GM08714 (cell line): ENCODE measurements around the gene MED15.
"Not testable (repeated sequence)": the region's sequence is repeated elsewhere in the genome, so short reads cannot be mapped to it uniquely, and the experiment has no call there.

Experiments used
- H3K4me3 ChIP-seq: fragments of 200-500 bp; sonication (Bioruptor generic); 2 replicates; pipeline ENCODE4 v1.5.1; 2014; ENCODE audit warnings: mild to moderate bottlenecking, low read length, inconsistent platforms
- ZNF274 ChIP-seq: IDR thresholded peaks from 2 replicates; pipeline ENCODE4 v1.6.1; 2012; ENCODE audit warnings: mild to moderate bottlenecking, low read depth, low read length

MED15 gene

DNA sequence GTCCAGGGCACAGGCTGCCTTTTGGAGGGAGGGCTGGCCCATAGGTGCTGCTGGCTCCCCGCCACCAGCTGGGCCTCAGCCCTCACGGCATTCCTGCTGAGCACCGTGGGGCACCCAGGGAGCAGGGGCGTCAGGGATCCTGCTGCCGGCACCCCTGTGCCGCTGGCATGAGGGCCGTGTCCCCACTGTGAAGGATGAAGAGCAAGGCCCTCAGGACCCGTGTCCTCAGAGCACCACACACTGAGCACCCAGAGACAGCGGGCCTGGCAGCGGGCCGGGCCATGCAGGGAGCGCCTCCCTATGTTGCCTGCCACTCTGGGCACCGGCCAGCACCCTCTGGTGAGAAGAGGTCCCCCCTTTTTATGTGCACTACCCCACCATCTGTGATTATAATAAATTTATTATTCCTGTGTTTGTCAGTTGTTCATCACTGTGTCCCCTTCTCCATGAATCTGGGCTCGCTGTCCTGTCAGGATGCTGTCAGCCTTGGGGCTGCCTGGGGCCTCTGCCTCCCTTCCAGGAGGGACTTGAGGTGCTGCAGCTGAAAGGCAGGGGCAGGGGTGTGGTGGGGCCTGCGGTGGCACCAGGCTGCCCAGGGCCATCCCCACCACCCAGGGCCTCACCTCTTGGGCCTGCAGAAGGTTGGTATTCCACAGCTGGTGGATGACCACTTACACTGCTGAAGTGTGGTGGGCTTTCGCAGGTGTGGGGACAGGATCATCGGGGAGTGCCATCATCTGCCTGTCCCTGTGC, 80.0 kb downstream of the MED15 start:
- no peak overlapping the region for H3K4me3 ChIP-seq
- TF ChIP-seq ZNF274 = no peak

DNA sequence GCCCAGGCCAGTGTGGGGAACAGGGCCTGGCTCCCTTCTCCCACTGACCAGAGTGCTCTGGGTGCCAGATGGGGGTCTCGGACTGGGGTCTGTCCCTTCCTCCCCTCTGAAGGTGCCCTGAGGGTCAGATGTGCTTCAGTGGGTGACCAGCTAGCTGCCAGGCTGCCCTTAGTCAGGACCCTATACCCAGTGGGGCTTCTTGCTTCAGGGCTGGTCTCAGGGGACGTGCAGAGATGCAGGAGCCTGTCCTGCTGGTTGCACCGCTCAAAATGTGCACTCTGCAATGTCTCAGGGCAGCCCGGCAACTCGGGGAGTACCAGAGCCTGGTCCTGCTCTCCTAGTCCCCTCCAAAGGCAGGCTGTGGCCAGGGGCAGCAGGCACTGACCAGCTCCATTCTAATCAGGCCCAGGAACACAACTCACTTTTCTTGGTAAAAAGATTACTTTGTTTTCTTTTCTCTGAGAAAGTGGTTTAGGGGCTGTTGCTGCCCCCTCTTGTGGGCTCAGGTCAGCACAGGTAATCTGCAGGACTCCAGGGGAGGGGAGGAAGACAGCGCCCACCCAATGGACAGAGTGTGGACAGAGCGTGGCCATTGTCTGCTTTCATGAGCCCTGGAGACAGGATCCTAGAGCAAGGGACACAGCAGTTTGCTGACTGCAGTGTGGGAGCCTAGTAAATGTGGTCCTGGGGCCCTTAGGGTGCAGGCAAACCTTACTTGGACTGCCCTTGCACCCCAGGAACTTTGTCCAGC, 80.9 kb downstream of the MED15 start:
- H3K4me3 ChIP-seq = no peak overlapping the region
- TF ChIP-seq ZNF274 = no peak

DNA sequence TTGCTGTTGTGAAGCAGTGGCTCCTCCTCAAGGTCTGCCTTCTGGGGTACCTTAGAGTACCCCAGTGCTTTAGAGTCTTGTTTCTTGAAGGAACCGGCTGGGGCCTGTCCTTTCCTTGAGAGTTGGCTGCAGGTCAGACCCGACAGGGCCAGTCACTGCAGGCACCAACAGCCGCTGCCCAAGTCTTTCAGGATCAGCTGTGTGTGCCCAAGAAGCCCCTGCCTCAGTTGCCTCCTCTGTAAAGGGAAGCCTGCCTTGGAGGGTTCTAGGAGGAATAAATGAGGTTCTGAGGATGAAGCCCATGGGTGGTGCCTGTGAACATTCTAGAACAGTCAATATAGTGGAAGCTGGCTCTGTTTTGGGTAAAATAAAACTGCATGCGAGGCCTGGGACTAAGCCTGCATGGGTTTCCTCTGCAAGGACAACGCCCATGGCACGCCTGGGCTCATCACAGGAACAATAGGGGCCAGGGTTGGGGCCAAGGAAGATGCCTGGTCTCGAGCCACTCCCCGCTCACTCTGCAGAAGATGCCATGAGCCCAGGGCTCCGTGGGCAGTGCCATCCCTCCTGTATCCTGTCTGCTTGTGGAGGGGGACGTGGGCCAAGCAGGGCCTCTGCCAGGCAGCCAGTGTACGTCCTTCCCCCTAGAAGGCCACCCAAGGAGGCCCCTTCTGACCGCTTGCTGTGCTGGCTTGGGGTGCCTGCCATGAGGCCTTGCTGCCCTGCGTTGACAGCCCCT, 81.6 kb downstream of the MED15 start:
- TF ChIP-seq ZNF274 = no peak

DNA sequence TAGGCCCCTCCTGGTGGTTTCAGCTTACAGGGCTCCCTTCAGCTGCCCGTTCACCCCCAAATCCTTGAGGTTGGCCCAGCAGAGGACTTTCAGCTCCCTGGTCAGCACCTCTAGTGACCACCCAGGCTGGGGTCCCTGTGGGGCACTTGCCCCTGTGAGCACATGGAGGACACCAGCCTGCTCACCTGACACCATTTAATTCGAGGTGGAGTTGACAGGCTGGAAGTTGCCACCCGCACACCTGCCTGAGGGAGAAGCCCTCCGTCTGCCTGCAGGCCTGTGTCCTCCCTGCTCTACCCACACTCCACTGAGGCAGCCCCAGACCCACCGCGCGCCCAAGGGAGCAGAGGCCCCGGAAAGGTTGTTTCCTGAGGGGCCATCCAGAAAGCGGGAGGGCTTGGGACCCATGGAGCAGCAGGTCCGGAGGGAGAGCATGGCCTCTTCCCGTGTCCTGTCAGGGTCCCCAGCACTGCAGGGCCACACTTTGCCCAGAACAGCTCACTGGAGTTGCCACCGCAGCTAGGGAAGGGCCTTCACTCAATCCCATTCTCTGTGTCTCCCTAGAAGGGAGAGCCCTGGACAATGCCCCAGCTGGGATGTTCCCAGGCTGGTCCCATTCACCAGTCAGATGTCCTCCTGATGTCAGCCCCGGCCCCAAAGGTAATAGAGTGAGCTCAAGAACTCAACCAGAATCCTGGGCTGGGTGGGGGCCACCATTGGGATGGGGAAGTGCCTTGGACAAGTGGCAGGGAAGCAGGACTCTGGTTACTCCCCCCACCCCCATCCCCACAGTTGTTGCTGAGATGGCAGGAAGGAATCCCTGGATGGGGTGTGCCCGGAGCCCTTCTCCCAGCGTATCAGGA, 82.4 kb downstream of the MED15 start:
- no peak overlapping the region for H3K4me3 ChIP-seq
- TF ChIP-seq ZNF274 = no peak

More for the DNA sequence above, 81.6 kb downstream of the MED15 start:
- no peak overlapping the region for H3K4me3 ChIP-seq

DNA sequence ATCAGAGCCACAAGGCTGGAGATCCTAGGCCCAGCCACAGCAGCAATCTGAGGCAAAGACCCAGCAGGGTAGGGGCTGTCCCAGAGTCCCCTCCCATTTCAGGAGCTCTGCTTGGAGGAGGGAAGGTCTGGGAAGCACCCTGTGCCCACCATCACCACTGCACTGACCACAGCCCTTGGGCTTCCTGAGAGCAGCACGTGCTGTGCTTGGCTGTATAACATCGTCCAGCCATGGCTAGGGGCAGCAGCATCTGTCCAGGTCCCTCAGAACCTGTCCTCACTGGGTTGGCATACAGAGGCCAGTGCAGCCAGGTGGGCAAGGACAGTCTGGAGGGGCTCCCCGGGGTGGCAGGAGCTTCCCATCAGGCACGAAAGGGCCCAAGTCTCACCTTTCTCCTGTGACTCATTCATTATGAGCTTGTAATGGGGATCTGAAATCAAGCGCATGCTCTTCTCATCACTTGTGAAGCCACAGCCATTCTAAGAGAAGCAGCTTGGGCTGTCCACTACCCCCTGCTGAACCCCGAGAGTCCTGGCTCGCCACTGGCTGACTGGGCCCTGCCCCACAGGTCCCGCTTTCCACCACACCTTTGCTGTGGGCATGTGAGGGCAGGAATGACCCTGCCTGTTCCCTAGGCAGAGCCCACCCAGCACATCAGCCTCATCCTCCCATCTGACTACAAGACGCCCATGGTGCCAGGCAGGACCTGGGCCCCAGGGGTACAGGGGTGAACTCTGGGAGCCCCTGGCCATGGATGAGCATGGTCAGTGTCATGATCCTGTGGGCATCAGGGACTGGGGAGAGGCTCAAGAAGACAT, 83.3 kb downstream of the MED15 start:
- H3K4me3 ChIP-seq = no peak overlapping the region
- no peak for TF ChIP-seq ZNF274

DNA sequence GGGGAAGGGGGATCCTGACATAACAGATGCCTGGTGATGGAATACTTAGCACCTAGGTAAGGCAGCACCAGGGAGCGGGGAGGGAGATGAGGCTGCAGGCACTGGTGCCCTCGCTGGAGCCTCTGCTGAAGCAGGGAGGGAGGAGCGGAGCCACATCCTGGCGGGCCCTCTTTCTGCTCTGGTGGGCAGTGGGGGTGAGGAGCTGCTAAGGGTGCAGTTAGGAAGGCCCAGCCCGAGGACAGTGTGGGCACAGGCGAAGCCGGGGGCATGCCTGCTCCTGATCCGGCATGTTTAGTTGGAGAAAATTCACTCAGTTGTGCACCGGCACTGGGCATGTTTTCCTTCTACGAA, 83.9 kb downstream of the MED15 start:
- no peak overlapping the region for H3K4me3 ChIP-seq
- no peak for TF ChIP-seq ZNF274

DNA sequence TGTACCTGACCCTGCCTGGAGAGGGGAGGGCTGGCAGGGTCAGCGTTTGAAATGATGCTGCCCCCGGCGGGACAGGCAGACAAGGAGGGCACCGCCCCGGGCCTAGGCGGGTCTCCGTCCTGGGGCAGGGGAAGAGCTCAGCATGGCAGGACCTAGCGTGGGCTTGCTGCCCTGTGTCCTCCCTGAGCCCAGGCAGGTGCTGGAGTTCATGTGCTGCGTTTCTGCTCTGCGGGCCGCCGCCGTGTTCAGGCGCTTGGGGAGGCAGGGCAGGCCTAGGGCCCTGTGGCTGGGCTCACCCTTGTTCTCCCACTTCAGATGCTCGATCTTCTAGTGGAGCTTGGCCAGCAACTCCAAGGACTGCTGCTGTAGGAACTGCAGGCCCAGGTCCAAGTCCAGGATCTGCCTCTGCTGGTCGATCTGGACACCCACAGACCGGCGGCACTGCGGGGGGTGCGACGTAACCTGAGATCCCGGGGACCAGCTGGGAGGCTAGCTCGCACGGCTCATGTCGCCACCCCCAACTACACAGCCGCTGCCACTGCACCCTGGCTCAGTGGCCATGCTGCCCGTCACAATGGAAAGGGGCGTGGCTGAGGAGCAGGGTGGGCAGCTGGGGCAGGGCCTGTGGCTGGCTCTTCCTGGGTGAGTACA, 84.4 kb downstream of the MED15 start:
- H3K4me3 ChIP-seq = no peak overlapping the region
- no peak for TF ChIP-seq ZNF274

DNA sequence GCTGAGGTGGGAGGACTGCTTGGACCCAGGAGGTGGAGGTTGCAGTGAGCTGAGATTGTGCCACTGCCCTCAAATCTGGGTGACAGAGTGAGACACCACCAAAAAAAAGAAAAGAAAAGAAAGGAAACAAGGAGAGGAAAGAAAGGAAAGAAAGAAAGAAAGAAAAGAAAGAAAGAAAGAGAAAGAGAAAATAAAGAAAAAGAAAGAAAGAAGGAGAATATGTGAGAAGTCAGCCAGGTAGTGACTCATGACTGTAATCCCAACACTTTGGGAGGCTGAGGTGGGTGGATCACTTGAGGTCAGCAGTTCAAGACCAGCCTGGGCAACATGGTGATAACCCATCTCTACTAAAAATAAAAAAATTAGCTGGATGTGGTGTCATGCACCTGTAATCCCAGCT, 86.6 kb downstream of the MED15 start:
- not testable (repeated sequence) for H3K4me3 ChIP-seq

DNA sequence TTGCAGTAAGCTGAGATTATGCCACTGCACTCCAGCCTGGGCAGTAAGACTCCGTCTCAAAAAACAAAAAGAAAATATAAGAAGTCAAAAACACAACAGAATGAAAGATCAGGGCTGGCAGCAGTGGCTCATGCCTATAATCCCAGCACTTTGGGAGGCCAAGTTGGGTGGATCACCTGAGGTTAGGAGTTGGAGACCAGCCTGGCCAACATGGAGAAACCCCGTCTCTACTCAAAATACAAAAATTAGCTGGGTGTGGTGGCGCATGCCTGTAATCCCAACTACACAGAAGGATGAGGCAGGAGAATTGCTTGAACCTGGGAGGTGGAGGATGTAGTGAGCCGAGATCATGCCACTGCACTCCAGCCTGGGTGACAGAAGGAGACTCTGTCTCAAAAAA, 87.1 kb downstream of the MED15 start:
- H3K4me3 ChIP-seq = not testable (repeated sequence)

DNA sequence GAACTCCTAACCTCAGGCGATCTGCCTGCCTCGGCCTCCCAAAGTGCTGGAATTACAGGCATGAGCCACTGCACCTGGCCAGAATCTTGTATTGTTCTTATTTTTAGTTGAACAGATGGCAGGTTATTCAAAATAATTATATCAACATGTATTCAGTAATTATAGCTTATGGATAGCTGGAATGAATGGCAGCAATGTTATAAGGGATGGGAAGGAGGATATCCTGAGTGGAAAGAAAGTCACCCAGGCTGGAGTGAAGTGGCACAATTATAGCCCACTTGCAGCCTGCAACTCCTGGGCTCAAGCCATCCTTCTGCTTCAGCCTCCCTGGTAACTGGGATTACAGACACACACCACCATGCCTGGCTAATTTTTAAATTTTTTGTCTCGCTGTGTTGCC, 88.1 kb downstream of the MED15 start:
- no peak overlapping the region for H3K4me3 ChIP-seq
- no peak for TF ChIP-seq ZNF274

DNA sequence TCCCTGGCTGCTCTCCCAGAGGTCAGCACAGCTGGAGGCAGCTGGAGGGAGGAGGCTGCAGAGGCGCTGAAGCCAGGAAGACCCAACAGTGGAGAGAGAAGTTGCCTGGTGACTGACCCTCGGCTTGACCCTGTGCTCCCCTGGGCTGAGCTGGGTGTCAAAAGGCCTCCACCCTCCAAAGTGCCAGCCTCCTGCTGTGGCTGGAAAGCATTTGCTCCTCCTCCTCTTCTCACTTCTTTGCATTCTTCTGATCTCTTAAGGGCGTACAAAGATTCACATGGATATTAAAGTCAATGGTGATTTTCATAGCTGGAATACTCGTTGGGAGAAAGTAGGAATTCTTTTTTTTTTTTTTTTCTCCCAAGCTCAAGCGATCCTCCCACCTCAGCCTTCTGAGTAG, 91.7 kb downstream of the MED15 start:
- H3K4me3 ChIP-seq = no peak overlapping the region
- no peak for TF ChIP-seq ZNF274

DNA sequence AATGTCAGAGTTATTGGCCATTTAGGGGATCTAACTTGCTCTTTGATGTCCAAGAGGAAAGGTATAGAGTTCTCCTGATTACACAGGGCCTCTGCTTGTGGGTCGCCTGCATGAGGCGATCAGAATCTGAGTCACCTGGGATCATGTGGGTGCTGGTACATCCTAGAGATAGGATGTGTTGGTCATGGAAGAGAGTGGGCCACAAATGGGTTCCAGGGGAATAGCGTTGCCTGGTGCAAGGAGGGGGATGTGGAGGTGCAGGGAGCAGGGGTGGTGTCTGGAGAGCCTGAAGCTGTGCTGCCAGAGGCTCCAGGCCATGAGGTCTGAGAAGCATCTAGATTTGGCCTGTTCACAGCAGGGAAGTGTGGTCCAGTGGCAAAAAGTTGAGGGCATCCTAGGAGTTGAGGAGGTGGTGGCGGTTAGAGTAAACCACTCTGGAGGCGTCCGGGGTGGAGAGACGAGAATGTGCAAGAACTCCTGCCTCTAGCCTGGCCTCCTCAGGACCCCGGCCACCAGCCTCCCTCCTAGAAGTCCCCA, 92.8 kb downstream of the MED15 start:
- TF ChIP-seq ZNF274 = no peak

DNA sequence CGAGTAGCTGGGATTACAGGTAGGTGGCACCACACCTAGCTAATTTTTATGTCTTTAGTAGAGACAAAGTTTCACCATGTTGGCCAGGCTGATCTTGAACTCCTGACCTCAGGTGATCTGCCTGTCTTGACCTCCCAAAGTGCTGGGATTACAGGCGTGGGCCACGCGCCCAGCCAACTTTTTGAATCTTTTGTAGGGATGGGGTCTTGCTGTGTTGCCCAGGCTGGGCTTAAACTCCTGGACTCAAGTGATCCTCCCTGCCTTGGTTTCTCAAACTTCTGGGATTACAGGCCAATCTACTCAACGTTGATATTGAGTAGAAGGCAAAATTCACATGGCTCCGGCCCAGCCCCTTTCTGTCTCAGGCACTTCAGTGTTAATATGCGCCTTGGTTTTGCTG, 93.9 kb downstream of the MED15 start:
- no peak for TF ChIP-seq ZNF274
- no peak overlapping the region for H3K4me3 ChIP-seq

More for the DNA sequence above, 92.8 kb downstream of the MED15 start:
- no peak overlapping the region for H3K4me3 ChIP-seq
